D721Med (cell line): ENCODE results near the gene TEX52.

Experiments used
- DNase-seq: peaks from one replicate; pipeline ENCODE4 v3.0.0; 2011; ENCODE audit warnings: low spot score; ENCODE audit not compliant: insufficient read length
- FAIRE-seq: peaks from 2 replicates; lab custom pipeline; 2011; peaks lifted over from hg19 to GRCh38; lab: Jason Lieb, UNC
- TF ChIP-seq, protein P1 (sequence below): IDR thresholded peaks from 2 replicates; pipeline ENCODE4 v1.5.1; 2012; ENCODE audit warnings: mild to moderate bottlenecking, control low read depth; ENCODE audit not compliant: insufficient read depth; ENCODE audit errors: missing control alignments

Gene TEX52

DNA sequence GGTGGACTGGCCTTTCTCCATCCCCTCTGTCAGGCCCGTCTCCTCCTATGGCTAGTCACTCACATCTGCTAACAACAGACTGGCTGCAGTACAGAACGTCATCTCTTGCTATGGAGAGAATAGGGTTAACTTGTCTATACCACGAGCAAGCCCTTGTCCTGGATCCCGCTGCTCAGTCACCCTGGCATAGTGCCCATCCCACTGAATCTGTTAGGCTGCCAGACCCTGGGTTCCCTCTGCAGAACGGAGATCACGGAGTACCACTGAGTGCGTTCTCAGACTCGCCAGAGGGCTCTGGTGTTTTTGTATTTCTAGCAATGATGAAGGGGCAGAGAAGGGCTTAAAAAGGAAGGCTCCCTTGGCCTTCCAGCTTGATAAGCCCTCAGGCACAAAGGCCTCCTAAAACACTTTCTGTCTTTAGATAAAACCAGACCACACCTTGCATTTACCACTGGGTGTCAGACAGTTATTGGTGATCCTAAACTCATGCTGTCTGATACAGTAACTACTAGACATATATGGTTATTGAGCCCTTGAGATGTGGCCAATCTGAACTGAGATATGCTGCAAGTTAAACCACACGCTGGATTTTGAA lies 15.7 kb downstream of the TEX52 start:
- DNase-seq = no peak
- no peak for FAIRE-seq

DNA sequence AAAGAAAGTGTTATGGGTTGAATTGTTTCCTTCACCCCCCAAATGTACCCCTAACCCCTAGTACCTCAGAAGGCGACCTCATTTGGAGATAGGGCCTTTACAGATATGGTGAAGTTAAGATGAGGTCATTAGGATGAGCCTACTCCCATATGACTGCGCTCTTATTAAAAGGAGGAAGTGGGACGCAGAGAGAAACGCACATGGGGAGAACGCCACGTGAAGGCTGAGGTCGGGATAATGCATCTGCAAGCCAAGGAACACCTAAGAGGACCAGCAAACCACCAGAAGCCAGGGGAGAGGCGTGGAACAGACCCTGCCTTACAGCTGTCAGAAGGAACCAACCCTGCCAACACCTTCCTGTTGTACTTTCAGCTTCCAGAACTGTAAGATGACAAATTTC lies 20.3 kb downstream of the TEX52 start:
- DNase-seq (no peak), FAIRE-seq (no peak)
- TF ChIP-seq, protein P1, sequence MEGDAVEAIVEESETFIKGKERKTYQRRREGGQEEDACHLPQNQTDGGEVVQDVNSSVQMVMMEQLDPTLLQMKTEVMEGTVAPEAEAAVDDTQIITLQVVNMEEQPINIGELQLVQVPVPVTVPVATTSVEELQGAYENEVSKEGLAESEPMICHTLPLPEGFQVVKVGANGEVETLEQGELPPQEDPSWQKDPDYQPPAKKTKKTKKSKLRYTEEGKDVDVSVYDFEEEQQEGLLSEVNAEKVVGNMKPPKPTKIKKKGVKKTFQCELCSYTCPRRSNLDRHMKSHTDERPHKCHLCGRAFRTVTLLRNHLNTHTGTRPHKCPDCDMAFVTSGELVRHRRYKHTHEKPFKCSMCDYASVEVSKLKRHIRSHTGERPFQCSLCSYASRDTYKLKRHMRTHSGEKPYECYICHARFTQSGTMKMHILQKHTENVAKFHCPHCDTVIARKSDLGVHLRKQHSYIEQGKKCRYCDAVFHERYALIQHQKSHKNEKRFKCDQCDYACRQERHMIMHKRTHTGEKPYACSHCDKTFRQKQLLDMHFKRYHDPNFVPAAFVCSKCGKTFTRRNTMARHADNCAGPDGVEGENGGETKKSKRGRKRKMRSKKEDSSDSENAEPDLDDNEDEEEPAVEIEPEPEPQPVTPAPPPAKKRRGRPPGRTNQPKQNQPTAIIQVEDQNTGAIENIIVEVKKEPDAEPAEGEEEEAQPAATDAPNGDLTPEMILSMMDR = no peak

More for the DNA sequence above, 15.7 kb downstream of the TEX52 start:
- TF ChIP-seq, protein P1 = no peak

DNA sequence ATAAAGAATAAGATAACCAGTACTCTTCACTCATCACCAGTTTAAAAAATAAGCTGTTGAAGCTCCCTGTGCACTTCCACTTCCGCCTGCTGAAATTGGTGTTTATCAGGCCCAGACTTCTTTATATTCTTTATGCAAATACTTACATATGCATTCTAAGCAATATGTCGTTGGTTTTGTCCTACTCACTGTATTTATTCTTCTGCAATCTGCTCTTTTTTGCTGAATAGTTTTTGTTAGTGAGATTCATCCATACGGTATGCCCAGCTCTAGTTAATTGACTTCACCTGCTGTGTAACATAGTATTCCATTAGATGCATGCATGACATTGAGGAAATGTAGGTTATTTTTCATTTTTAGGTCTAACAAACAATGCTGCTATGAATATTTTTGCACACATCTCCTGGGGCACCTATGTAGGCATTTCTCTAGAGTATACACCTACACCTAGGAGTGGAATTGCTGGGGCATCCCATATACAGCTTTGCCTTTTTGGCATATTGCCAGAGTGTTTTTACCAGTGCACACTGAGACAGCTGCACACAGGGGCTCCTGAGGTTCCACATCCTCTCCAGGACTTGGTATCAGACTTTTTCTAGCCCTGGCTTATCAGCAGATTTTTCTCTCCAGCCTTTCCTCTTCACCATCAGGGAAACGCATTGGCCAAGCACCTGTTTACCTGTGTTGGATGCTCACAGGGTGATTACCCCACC lies 21.0 kb downstream of the TEX52 start:
- DNase-seq (no peak), FAIRE-seq (no peak)
- TF ChIP-seq, protein P1 = no peak

DNA sequence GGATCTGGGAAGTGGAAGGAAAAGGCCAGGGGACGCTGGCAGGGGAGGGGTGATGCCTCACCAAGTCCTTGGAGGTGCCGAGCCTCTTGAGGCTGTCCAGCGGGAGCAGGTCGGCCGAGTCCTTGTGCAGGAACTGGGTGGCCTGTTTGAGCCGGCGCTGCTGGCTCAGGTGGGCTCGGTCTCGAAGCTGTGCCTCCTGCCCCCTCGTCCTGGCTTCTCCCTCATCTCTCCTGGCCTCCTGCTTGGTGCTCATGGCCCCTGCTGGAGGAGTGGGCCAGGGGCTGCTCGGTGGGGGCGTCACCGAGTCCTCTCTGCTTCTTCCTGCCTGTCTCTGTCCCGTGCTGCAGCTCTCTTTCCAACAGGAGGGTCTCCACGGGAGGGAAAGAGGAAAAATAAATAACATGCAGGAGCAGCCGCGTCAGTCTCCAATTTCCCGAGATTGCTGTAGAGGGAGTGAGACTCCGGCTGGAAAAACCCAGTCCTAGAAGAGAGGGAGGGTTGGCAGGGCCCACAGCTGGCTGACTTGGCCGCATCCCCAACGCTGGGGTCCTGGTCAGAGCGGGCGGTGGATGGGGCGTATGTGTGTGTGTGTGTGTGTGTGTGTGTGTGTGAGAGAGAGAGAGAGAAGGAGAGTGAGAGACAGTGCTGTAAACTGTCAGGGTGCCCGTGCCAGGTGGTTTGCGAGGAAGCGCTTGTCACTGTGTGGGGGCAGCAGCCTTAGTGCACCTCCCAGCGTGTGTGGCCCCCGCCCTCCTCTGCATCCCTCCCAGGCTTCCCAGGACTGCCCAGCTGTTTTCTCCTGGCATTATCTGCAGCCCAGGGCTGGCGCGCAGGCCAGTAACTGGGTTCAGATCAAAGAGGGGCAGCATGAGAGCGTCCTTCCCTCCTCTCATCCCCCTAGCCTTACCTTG lies 22.0 kb downstream of the TEX52 start, which contains the start of gene NRIP2:
TSS of gene NRIP2 (minus strand) at position 455 of the 911 bp plus-strand sequence. CDS start at position 403, 52 bp downstream.
- FAIRE-seq (no peak), DNase-seq (no peak)
- TF ChIP-seq, protein P1 = no peak

DNA sequence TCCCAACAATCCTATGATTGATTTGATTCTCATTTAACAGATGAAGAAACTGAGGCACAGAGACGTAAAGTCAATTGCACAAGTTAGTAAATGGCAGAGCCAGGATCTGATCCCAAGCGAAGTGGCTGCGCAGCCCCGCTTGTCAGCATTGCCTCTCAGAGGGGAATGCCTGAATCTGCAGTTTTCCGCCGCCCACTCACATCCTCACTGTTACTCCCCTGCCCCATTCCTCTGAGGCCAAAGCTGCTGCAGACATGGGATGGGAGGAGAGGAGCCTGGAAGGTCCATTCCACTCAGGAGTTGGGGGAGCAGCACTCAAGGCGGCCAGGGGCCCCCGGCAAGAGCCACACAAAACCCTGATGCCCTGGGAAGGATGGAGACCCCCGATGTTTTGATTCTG lies 23.0 kb downstream of the TEX52 start:
- DNase-seq (no peak), FAIRE-seq (no peak)
- TF ChIP-seq, protein P1 = no peak

DNA sequence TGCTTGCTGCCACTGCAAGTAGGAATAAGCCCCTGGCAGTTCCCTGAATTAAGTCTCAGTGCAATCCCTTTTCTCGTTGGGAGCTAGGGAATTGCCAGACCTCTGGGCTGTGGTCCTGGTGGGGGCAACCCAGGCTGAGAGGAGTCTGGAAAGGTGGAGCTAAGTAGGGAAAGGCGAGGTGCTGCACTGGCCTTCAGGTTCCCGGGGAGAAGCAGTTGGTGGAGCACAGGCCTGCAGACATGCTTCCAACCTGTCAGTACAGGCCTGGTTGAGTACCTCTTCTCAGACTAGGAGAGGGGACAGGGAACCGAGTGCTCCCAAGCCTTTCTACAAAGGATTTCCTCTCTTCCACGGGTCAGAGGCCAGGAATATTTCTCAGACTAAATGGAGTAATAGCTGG lies 23.5 kb downstream of the TEX52 start:
- no peak for FAIRE-seq
- DNase-seq = no peak
- TF ChIP-seq, protein P1 = no peak
